HCT116 (cell line): ENCODE results near the gene NBAS.

Experiments
- ATF3 ChIP-seq: IDR thresholded peaks from 2 replicates; pipeline ENCODE4 v1.6.1; 2012
- CEBPB ChIP-seq: IDR thresholded peaks from 2 replicates; pipeline ENCODE4 v1.6.1; 2012; ENCODE audit warnings: low read depth
- CTCF ChIP-seq, 3 experiments: fragments of 200-600 bp in 1 of 3; sonication (generic) in 1 of 3; IDR thresholded peaks in 2 of 3; conservative IDR thresholded peaks in 1 of 3; 2 replicates each; pipeline ENCODE4 v1.5.1; 2012 to 2017; ENCODE audit warnings: low read depth in 2 of 3, low read length in 2 of 3, antibody characterized with exemption in 1 of 3, borderline replicate concordance in 1 of 3, control low read depth in 1 of 3, mild to moderate bottlenecking in 1 of 3, mixed read lengths in 1 of 3, mixed run types in 1 of 3, moderate library complexity in 1 of 3; ENCODE audit not compliant: insufficient read depth in 1 of 3
- EZH2phosphoT487 ChIP-seq: fragments of 200-600 bp; IDR thresholded peaks from 2 replicates; pipeline ENCODE4 v1.6.1; 2018; ENCODE audit warnings: antibody characterized with exemption, borderline replicate concordance
- MAX ChIP-seq: IDR thresholded peaks from 2 replicates; pipeline ENCODE4 v1.6.1; 2012
- POLR2A ChIP-seq: IDR thresholded peaks from 2 replicates; pipeline ENCODE4 v1.7.0; 2011; ENCODE audit warnings: borderline replicate concordance; ENCODE audit not compliant: insufficient read depth, insufficient read length; ENCODE audit errors: extremely low read depth
- POLR2AphosphoS5 ChIP-seq: IDR thresholded peaks from 2 replicates; pipeline ENCODE4 v1.6.1; 2011; ENCODE audit warnings: mild to moderate bottlenecking, low read depth, low read length, moderate library complexity
- RAD21 ChIP-seq: IDR thresholded peaks from 2 replicates; pipeline ENCODE4 v1.6.1; 2012; ENCODE audit warnings: low read depth, mild to moderate bottlenecking
- SP1 ChIP-seq: IDR thresholded peaks from 2 replicates; pipeline ENCODE4 v1.6.1; 2012; ENCODE audit warnings: low read depth
- SRF ChIP-seq: IDR thresholded peaks from 2 replicates; pipeline ENCODE4 v1.6.1; 2012; ENCODE audit warnings: low read depth
- ZFX ChIP-seq: fragments of 450-650 bp; IDR thresholded peaks from 2 replicates; pipeline ENCODE4 v1.6.1; 2017

GRCh38 chr2:15220603-15221002 is 340.5 kb downstream of the NBAS start:
- TF ChIP-seq SP1 = no peak
- no peak for TF ChIP-seq CTCF (IDR thresholded peaks at IDR 0.05 in 2 of 3, conservative IDR thresholded peaks at IDR 0.05 in 1 of 3; ENCODE audit: borderline replicate concordance in 1 of 3, insufficient read depth in 1 of 3, low read depth in 2 of 3, low read length in 2 of 3)
- TF ChIP-seq POLR2A = no peak
- no peak for TF ChIP-seq ZFX
- no peak for TF ChIP-seq EZH2phosphoT487
- TF ChIP-seq POLR2AphosphoS5 = no peak
- TF ChIP-seq CEBPB = no peak
- TF ChIP-seq SRF = no peak
- no peak for TF ChIP-seq MAX
- TF ChIP-seq ATF3 = no peak
- no peak for TF ChIP-seq RAD21
